Osteocyte (in vitro differentiated cells): ENCODE measurements around the gene MIEF1. TPM values are rescaled to one million over a fixed set of nuclear protein-coding genes. Genes with fewer than 3 reads are reported as not detected.

ENCODE experiments used
- DNase-seq: peaks from one replicate; pipeline ENCODE4 v3.0.0; 2021; ENCODE audit warnings: mixed read lengths; ENCODE audit not compliant: unreplicated experiment; ENCODE audit errors: extremely low spot score
- H3K27ac Mint-ChIP-seq: one replicate; pipeline ENCODE4 v1.8.0; 2021; ENCODE audit warnings: mild to moderate bottlenecking, mixed read lengths; ENCODE audit not compliant: unreplicated experiment
- H3K27me3 Mint-ChIP-seq: one replicate; pipeline ENCODE4 v1.8.0; 2021; ENCODE audit warnings: mixed read lengths; ENCODE audit not compliant: unreplicated experiment
- H3K36me3 Mint-ChIP-seq: one replicate; pipeline ENCODE4 v1.8.0; 2021; ENCODE audit warnings: mixed read lengths; ENCODE audit not compliant: unreplicated experiment
- H3K4me1 Mint-ChIP-seq: one replicate; pipeline ENCODE4 v1.8.0; 2021; ENCODE audit warnings: mixed read lengths; ENCODE audit not compliant: unreplicated experiment
- H3K4me3 Mint-ChIP-seq: one replicate; pipeline ENCODE4 v1.8.0; 2021; ENCODE audit warnings: mild to moderate bottlenecking, moderate library complexity, mixed read lengths; ENCODE audit not compliant: unreplicated experiment
- H3K9me3 Mint-ChIP-seq: one replicate; pipeline ENCODE4 v1.8.0; 2021; ENCODE audit warnings: mixed read lengths; ENCODE audit not compliant: unreplicated experiment
- total RNA-seq: library from RNA; stranded (reverse); gene quantifications from 2 replicates; pipeline ENCODE4 v1.2.1, GENCODE V29; 2021
- TF ChIP-seq, protein P1 (sequence below): fragments of 200-600 bp; sonication (generic); IDR thresholded peaks from 2 replicates; pipeline ENCODE4 v1.5.0; 2021; ENCODE audit warnings: antibody characterized with exemption, mild to moderate bottlenecking, moderate library complexity

Gene MIEF1
- total RNA-seq, 1 donor from 2014 or later = 25.8 TPM

DNA sequence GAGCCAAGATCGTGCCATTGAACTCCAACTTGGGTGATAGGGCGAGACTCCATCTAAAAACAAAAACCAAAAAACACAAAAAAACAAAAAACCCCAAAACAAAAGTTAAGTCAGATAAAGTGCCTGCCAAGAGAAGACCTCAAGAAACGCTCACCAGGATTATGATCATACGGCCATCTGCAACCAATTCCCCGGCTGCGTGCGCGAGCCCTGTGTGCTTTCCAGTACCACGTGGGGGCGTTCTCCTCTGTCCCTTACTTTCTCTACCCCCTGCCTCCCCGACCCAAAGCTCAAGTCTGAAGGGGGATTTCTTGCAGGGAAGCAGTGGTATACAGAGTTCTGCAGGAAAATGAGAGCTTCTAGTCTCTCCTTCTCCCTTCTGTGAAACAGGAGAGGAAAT is 41.0 kb downstream of the MIEF1 start:
- no peaks in the 10 kb centered on the region for H3K9me3 Mint-ChIP-seq
- peaks cover 27% of the 10 kb centered on the region for H3K27me3 Mint-ChIP-seq
- H3K36me3 Mint-ChIP-seq = no peaks in the 10 kb centered on the region
- no peak overlapping the region for H3K27ac Mint-ChIP-seq
- no peak for DNase-seq
- no peak overlapping the region for H3K4me3 Mint-ChIP-seq
- TF ChIP-seq, protein P1, sequence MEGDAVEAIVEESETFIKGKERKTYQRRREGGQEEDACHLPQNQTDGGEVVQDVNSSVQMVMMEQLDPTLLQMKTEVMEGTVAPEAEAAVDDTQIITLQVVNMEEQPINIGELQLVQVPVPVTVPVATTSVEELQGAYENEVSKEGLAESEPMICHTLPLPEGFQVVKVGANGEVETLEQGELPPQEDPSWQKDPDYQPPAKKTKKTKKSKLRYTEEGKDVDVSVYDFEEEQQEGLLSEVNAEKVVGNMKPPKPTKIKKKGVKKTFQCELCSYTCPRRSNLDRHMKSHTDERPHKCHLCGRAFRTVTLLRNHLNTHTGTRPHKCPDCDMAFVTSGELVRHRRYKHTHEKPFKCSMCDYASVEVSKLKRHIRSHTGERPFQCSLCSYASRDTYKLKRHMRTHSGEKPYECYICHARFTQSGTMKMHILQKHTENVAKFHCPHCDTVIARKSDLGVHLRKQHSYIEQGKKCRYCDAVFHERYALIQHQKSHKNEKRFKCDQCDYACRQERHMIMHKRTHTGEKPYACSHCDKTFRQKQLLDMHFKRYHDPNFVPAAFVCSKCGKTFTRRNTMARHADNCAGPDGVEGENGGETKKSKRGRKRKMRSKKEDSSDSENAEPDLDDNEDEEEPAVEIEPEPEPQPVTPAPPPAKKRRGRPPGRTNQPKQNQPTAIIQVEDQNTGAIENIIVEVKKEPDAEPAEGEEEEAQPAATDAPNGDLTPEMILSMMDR = peak; percentile 53
- peaks cover 3% of the 10 kb centered on the region for H3K4me1 Mint-ChIP-seq

- Mint-ChIP-seq H3K4me1 (peaks cover 3% of the 10 kb centered on the region), H3K9me3 (no peaks in the 10 kb centered on the region), H3K27me3 (peaks cover 27% of the 10 kb centered on the region), H3K4me3 (no peak overlapping the region), H3K36me3 (no peaks in the 10 kb centered on the region), H3K27ac (no peak overlapping the region)
- TF ChIP-seq, protein P1 = no peak
- no peak for DNase-seq
Observed at GRCh38 chr22:39545386-39546365, 43.6 kb downstream of the MIEF1 start.

DNA sequence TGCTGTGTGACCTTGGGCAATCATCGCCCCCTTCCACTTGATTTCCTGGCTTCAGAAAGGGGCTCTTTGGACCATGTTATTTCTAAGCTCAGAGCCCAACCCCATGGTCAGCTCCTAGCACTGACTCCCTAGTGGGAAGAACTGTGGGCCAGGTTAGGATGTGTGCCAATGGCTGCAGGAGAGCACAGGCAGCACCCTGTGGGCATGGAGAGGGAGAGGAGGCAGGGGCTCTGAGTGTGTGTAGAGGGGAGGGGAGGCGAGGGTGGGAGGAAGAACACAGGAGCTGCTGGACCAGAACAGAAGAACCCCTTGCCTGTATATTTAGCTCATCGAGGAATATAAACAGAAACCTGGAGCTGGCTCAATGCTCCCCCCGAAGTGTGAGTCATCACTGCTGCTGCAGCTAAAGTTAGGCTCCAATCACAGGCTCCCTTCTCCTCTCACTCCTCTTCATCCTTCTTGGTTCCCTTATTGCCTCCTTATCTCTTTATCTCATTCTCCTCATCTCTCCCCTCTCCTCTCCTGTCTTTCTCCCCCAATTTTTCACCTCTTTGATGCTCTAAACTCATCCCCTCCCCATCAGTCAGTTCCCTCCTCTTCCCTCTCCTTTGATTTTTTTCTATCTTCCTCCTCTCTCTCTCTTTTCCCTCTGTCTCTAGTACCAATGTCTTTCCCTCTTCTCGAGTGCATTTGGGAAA is 44.9 kb downstream of the MIEF1 start:
- TF ChIP-seq, protein P1 = no peak
- H3K27ac Mint-ChIP-seq = no peak overlapping the region
- H3K27me3 Mint-ChIP-seq = peaks cover 35% of the 10 kb centered on the region
- H3K36me3 Mint-ChIP-seq = no peaks in the 10 kb centered on the region
- H3K9me3 Mint-ChIP-seq = no peaks in the 10 kb centered on the region
- no peak overlapping the region for H3K4me3 Mint-ChIP-seq
- peaks cover 3% of the 10 kb centered on the region for H3K4me1 Mint-ChIP-seq
- DNase-seq = no peak

- TF ChIP-seq, protein P1 = no peak
- Mint-ChIP-seq H3K4me1 (peaks cover 3% of the 10 kb centered on the region), H3K27ac (no peak overlapping the region), H3K27me3 (peaks cover 39% of the 10 kb centered on the region), H3K4me3 (no peak overlapping the region), H3K9me3 (no peaks in the 10 kb centered on the region), H3K36me3 (no peaks in the 10 kb centered on the region)
- DNase-seq = no peak
Observed at GRCh38 chr22:39547587-39547947, 45.5 kb downstream of the MIEF1 start.

DNA sequence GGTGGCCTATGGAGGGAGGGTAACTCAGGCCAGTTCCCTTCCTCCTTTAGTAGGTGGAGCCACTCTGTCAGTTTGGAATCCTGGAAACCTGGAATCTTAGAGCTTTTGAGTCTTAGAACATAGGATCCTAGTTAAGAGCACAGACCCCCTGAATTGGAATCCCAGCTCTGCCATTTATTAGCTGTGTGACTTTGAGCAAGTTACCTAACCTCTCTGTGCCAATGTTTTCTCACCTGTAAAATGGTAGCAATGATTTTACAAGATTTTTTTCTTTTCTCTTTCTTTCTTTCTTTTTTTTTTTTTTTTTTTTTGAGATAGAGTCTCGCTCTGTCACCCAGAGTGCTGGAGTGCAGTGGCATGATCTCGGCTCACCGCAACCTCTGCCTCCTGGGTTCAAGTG is 51.3 kb downstream of the MIEF1 start:
- no peaks in the 10 kb centered on the region for H3K36me3 Mint-ChIP-seq
- H3K4me1 Mint-ChIP-seq = peaks cover 7% of the 10 kb centered on the region
- no peak overlapping the region for H3K27ac Mint-ChIP-seq
- H3K9me3 Mint-ChIP-seq = no peaks in the 10 kb centered on the region
- no peak overlapping the region for H3K4me3 Mint-ChIP-seq
- H3K27me3 Mint-ChIP-seq = peaks cover 47% of the 10 kb centered on the region
- no peak for DNase-seq
- TF ChIP-seq, protein P1 = no peak
